ENCODE data around the gene PDZD2.
"Not testable (repeated sequence)": the region's sequence is repeated elsewhere in the genome, so short reads cannot be mapped to it uniquely, and the experiment has no call there.

Gene PDZD2

GRCh38 chr5:32020946-32021345 is 382.0 kb downstream of the PDZD2 start:
- no peak for DNase-seq

GRCh38 chr5:32021771-32022170 is 382.8 kb downstream of the PDZD2 start:
- DNase-seq, result no peak

GRCh38 chr5:32022638-32023037 is 383.7 kb downstream of the PDZD2 start:
- DNase-seq, result no peak

- no peak for DNase-seq
Measured at GRCh38 chr5:32023816-32024215, 384.9 kb downstream of the PDZD2 start.

- no peak for DNase-seq
Measured at GRCh38 chr5:32024751-32025150, 385.8 kb downstream of the PDZD2 start.

- no peak for DNase-seq
Measured at GRCh38 chr5:32027093-32027716, 388.3 kb downstream of the PDZD2 start.

- no peak for DNase-seq
Measured at GRCh38 chr5:32027717-32028458, 389.0 kb downstream of the PDZD2 start.

- no peak for DNase-seq
Measured at GRCh38 chr5:32029261-32029660, 390.3 kb downstream of the PDZD2 start.

GRCh38 chr5:32029781-32030180 is 390.9 kb downstream of the PDZD2 start:
- DNase-seq, result no peak

- DNase-seq, result no peak
Measured at GRCh38 chr5:32030222-32030621, 391.3 kb downstream of the PDZD2 start.

GRCh38 chr5:32030686-32031085 is 391.8 kb downstream of the PDZD2 start:
- DNase-seq, result no peak

- DNase-seq, result no peak
Measured at GRCh38 chr5:32031089-32031488, 392.2 kb downstream of the PDZD2 start.

- DNase-seq, result no peak
Measured at GRCh38 chr5:32038523-32038922, 399.6 kb downstream of the PDZD2 start.

GRCh38 chr5:32039133-32039532 is 400.2 kb downstream of the PDZD2 start:
- DNase-seq, result not testable (repeated sequence)

- DNase-seq, result not testable (repeated sequence)
Measured at GRCh38 chr5:32039601-32040000, 400.7 kb downstream of the PDZD2 start.

- DNase-seq, result not testable (repeated sequence)
Measured at GRCh38 chr5:32040181-32040695, 401.3 kb downstream of the PDZD2 start.

- no peak for DNase-seq
Measured at GRCh38 chr5:32042551-32042961, 403.6 kb downstream of the PDZD2 start.

GRCh38 chr5:32043105-32043504 is 404.2 kb downstream of the PDZD2 start:
- DNase-seq, result no peak

- DNase-seq, result no peak
Measured at GRCh38 chr5:32044434-32044833, 405.5 kb downstream of the PDZD2 start.

GRCh38 chr5:32044939-32045338 is 406.0 kb downstream of the PDZD2 start:
- no peak for DNase-seq

- no peak for DNase-seq
Measured at GRCh38 chr5:32047056-32047455, 408.1 kb downstream of the PDZD2 start.

GRCh38 chr5:32051796-32052195 is 412.9 kb downstream of the PDZD2 start:
- DNase-seq, result no peak

- no peak for DNase-seq
Measured at GRCh38 chr5:32055891-32056866, 417.2 kb downstream of the PDZD2 start.
